GM21360 (cell line): ENCODE measurements around the gene COX20.

Experiments
- ATAC-seq: cut with Tn5 transposase; IDR thresholded peaks from one replicate; pipeline ENCODE4 v1.9.1; 2021; ENCODE audit warnings: mild to moderate bottlenecking, moderate library complexity; ENCODE audit not compliant: unreplicated experiment

Gene COX20

GRCh38 chr1:244868484-244869363 is 33.3 kb downstream of the COX20 start:
- no peak for ATAC-seq

GRCh38 chr1:244869364-244869827 is 33.9 kb downstream of the COX20 start:
- no peak for ATAC-seq

- ATAC-seq, result no peak
These were observed 34.5 kb downstream of the COX20 start for GRCh38 chr1:244869950-244870349.

- no peak for ATAC-seq
These were observed 39.6 kb downstream of the COX20 start for GRCh38 chr1:244874974-244875579.

GRCh38 chr1:244876228-244876910 is 40.9 kb downstream of the COX20 start:
- ATAC-seq, result no peak

- ATAC-seq, result no peak
These were observed 43.2 kb downstream of the COX20 start for GRCh38 chr1:244878681-244879080.

- no peak for ATAC-seq
These were observed 46.3 kb downstream of the COX20 start for GRCh38 chr1:244881552-244882280.

- no peak for ATAC-seq
These were observed 51.8 kb downstream of the COX20 start for GRCh38 chr1:244887281-244887680.

- ATAC-seq, result no peak
These were observed 58.4 kb downstream of the COX20 start for GRCh38 chr1:244893836-244894235.
